HG03060 (cell line): ENCODE data around the gene TCP11.
"Not testable (repeated sequence)": the region's sequence is repeated elsewhere in the genome, so short reads cannot be mapped to it uniquely, and the experiment has no call there.

Experiments used
- ATAC-seq: cut with Tn5 transposase; IDR thresholded peaks from one replicate; pipeline ENCODE4 v1.9.1; 2021; ENCODE audit warnings: low read depth, moderate number of reproducible peaks; ENCODE audit not compliant: unreplicated experiment

Gene TCP11

DNA sequence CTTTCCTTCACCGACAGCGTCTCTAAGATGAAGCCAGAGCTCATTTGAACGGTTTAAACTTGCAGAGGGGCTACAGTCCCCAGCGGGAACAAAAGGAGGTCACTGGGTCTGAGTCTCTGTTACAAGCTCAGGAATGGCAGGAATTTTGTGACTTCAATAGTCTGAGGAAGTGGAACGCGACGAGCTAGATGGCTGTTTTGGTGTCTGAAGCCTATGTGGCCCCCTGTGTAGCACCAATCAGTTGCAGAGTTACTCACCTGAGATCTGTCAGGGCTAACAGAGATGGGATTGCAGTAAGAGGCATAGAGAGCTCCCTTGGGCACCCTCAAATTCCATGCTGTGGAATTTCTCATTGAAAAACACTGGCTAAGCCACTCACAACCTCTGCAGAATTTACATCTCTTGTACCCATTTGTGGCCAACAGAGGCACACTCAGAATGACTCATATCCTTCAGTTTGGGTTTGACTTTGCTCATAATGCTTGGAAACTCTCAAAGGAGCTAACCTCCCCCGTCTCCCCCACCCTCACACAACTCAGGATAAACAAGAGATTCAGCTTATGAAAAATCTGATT is 7.1 kb upstream of the TCP11 start:
- no peak for ATAC-seq

DNA sequence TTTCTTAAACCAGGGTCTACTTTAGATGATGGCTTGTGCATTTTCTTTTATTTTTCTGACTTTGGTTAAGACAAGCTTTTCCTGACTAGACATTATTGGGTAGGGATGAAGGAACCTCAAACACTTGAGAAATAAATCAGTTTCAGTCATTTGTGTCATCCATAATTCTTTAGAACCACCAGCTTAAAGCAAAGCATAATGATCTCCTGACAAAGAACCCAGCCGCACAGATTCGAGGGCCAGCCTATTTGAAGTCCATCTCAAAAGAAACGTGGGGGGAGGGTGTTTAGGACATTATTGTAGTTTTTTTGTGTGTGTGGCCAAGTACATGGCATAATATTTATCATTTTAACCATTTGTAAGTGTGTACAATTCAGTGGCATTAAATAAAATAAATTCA is 6.3 kb upstream of the TCP11 start:
- ATAC-seq: no peak

DNA sequence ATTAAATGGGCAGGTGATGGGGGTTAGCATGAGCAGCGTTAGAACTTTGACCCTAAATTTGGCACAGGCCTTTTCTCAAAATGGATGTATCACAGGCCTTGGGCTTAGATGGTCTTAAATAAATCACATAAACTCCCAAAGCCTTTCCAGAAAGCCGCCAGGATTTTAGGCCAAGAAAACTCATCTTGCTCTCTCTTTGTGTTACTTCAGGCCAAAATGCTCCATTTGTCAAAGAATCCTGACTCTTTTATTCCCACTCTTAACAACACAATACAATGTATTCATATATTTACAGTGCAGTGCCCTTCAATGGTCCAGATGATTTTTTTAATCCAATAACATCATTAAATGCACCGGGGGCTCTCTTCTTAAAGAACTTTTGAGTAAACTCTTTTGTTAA is 5.9 kb upstream of the TCP11 start:
- no peak for ATAC-seq

DNA sequence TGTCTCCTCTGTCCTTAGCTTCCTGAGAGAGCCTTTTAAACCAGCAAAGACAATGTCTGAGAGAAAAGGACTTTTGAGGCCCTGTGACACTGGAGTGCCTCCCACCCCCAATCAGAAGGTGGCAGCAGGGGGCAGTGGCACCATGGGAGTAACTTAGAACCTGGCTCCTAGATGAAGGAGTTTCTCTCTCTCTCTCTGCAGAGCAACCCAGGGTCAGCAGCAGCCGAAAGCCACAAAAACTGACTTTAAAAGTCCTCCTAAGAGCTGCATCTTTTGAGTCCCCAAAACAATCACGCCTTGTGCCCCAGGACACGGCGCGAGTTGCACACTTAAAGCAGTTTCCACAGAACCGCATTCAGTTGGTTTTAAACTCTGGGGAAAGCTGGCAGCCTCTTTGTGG is 5.3 kb upstream of the TCP11 start:
- ATAC-seq: no peak

DNA sequence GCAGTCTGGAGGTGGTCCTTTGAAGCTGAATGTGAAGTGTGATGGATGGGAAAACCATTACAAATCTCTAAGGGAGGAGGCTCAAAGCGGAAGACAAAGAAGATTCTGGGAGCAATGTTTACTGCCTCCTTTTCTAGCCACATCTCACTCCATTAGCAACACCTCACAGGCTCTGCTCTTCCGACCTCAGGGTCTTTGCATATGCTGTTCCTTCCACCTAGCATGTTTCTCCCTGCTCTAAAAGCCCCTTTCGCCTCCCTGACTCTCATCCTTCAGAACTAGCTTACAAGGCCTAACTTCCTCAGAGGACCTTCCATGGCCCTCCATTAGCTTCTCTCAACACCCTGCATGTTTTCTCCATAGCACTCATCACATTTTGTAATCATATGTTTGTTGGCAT is 4.6 kb upstream of the TCP11 start:
- no peak for ATAC-seq

DNA sequence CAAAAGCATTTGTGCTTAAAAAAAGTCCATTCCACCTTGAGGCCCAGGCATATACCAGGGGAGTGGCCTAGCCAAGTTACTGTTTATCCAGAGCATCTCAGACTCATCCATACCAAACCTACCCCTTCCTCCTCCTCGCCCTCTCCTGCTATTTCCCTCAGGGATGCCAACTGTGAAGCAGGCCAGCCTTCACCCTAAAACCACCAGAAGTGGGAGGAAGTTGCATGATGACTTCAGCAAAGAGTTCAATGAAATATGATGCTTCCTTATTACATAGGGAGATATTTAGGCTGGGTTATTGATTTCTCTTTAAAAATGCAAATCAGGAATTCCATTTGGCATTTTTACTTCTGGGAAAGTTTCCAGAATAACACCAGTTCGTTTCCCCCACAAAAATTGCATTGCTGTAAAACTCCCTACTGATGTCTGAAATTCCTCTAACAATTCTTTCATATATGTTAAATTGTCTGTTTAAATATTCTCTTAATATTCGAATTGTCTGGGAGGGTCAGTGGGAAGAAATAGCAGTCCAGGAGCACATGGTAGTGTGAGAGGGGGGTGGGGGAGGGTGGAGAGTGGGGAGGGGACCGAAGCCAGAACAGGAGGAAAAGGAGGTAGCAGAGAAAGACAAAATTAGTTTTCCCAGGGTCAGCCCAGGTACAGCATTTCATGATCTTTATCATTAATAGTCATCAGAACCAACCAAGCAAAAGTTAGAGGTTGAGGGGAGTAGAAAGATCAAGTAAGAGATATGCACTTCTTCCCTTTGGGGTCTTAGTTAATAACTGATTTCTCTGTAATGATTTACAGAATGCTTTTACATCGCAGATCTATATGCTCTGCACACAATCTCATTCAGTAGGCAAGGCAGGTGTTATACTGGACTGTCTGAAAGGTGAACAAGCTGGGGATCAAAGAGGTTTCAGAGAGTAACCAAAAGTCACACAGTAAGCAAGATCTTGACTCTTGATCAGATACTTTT is 1.7 kb upstream of the TCP11 start:
- ATAC-seq: no peak

DNA sequence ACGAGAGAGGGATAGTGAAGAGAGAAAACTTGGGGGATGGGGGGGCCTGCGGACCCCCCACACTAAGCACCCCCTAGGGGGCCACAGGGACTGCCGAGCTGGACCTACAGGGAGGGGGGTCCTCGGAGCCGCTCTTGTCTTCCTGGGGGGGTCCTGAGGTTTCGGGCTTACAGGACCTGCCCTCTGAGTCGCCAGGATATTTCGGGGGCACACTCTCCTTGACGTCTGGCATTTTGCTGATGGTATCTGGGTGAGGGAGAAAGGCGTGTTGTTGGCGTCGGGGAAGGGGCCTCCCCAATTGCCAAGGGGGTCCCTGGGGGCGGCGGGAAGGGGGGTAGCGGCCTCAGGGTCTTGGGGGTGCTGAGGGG is 516 bp downstream of the TCP11 start:
- ATAC-seq: no peak

DNA sequence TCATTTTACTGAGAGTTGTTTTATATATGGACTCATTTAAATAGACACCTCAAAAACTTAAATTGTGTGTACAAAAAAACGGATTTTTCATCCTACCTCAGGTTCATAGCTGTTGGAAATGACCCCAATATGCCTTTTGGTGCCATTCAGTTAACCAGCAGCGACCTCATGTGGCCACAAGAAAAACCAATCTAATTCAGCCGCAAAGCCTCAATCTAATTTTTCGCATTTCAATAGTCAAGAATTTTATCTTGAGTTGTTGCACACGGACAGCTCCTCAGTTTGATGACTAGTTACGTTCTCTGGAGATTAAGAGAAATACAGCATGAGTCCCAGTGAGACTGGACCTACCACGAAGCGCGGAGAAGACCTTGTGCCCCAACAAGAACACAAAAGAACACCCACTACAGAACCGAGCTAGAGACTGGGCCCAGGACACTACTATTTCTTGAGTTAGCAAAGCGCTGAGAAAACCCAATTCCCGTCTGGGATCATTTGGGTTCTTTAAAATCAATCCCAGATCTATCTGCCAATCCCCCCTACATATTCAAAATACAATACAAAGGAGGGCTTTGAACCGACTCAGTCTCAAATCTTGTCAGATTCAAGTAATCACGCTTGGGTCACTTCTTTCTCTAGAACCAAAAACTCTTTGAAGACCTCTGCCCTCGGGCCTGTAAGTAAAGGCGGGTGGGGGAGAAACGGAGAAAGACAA is 1.1 kb downstream of the TCP11 start:
- ATAC-seq: no peak

DNA sequence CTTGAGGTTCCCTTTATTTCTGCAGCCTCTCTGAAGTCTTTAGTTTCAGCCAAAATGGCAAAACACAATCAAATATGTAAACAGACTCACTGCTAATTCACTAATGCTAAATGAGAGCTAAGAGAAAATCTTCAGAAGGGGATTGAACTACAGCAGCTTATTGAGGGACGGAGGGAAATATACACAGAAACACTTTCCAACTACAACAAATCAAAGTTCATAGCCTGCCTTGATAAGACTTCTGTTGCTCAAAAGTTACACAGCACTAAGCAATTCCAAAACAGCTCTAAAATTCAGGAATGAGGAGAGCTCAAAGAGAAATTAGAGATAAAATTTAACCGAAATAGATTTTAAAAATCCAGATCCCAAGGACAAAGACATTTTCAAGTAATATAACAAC is 1.7 kb downstream of the TCP11 start:
- ATAC-seq: no peak

DNA sequence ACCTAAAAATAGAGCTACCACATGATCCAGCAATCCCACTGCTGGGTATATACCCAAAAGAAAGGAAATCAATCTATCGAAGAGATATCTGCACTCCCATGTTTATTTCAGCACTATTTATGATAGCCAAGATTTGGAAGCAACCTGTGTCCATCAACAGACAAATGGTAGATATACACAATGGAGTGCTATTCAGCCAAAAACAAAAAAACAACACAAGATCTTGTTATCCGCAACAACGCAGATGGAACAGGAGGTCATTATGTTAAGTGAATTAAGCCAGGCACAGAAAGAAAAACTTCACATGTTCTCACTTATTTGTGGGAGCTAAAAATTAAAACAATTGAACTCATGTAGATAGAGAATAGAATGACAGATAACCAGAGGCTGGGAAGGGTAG is 2.9 kb downstream of the TCP11 start:
- not testable (repeated sequence) for ATAC-seq

DNA sequence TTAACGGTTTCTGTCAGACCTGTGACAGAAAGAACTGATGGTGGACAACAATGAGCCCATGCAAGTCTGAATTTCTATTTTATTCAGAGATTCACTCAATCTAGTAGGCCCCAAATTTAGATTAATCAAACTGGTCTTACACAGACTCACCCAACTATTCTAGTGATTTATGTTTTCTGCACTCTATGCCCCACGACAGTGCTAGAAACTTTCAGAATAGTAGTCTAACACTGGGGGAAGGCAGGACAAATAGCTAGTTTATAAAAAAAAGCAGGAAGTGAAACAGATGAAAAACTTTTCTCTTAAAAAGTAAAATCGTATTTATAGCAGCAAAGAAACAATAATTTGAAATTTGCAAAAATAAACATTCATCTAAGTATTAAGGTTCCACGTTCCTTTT is 5.0 kb downstream of the TCP11 start:
- no peak for ATAC-seq

DNA sequence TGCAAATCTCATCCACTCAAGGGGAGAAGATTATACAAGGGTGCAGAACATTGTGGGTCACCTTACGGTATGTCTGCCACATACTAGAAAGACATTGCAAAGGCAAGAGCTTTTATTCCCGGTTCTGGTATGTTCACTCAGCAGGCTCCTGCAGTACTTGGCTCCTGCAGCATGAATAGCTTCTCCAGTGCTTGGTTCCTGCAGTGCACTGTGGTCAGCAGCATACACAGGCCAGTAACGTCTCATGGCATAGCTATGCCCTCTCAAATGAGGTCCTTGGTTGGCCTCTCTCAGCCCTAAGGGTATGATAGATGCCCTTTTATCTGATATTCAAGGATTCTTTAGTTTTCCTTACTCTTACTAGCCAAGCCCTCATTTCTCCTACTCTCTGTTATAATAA is 12.6 kb downstream of the TCP11 start:
- ATAC-seq: no peak

DNA sequence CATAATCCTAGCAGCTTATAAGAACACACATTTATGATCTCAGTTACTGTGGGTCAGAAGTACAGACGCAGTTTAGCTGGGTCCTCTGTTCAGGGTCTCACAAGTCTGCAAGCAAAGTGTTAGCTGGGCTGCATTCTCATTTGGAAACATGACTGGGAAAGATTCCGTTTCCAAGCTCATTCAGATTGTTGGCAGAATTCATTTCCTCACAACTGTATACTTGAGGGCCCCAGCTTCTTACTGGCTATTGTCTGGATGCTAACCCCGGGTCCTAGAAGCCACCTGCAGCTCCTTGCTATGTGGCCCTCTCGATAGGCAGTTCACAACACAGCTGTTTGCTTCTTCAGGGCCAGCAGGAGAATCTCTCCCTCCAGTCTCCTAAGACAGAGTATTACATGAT is 13.1 kb downstream of the TCP11 start:
- no peak for ATAC-seq

DNA sequence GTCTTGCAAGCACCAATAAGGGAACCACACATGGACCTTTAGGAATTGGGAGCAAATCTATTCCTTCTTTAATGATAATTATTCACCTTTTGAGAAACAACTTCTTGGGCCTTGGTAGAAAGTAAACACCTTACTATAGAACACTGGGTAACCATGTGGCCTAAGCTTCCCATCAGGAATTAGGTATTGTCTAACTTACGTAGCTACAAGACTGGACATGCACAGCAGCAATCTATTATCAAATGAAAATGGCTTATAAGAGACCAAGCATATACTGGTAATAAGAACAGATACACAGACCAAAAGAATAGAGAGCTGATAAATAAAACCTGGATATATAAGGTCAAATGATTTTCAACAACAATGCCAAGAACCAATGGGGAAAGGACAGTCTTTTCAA is 16.8 kb downstream of the TCP11 start:
- ATAC-seq: no peak

DNA sequence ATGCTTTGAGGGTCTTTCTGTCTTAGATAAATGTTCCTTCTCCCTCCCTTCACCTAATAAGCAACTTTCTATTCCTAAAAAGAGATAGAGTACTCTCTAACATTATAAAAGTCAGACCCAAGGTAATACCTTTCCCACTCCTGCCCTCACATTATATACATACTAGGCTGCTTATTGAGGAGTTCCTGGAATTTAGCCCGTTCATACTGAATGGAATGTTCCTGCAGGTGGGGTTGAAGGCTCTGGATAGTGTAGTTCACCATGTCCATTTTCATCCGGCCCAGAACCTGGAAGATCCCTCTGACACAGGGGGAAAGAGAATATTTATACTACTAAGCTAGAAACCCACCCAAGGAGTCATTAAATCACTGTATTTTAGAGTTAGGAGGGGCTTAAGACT is 20.4 kb downstream of the TCP11 start:
- no peak for ATAC-seq

DNA sequence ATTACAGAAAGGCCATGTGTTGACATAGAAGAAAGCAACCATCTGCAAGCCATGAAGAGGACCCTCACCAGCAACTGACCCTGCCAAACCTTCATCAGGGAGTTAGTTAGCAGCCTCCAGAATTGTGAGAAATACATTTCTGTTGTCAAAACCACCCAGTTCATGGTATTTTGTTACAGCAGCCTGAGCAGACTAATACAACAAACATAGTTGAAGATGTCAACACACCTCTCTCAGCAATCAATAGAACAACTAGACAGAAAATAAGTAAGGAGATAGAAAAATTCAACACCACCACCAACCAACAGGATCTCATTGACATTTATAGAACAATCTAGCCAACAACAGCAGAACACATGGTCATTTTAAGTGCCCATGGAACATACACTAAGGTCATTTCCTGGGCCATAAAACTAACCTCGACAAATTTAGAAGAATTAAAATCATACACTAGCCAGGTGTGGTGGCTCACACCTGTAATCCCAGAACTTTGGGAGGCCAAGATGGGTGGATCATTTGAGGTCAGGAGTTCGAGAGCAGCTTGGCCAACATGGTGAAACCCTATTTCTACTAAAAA is 32.7 kb downstream of the TCP11 start:
- ATAC-seq: no peak

DNA sequence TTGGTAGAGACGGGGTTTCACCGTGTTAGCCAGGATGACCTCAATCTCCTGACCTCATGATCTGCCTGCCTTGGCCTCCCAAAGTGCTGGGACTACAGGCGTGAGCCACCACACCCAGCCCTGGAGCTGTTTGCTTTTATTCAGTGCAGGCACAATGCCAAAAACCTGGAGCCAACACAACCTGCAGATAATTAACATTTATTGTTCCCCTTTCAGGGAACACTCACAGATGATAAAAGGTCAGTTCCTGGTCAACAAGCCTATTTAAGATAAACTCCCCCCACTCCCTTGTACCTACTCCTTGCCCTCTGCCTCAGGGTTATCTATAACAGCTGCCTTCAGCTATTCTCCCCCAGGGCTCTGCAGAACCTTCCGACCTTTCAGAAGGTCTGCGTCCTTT is 33.4 kb downstream of the TCP11 start:
- not testable (repeated sequence) for ATAC-seq

DNA sequence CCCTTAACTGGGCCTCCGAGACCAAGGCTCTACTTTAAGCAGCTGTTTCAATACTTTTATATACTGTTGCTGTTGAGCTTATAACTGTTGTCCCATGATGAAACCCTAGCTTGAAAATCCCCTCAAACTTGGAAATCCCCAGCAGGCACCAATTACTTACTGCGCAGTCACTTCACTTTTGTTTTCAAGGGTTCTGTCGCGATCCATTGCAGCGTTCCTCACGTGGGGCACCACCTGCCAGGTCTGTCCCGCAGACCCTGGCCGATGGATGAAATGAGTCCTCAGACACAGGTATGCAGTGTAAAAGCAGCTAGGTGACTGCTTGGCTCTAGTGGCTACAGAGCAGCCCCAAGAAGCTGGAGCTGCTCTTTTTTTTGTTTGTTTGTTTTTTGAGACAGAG is 33.9 kb downstream of the TCP11 start:
- not testable (repeated sequence) for ATAC-seq

DNA sequence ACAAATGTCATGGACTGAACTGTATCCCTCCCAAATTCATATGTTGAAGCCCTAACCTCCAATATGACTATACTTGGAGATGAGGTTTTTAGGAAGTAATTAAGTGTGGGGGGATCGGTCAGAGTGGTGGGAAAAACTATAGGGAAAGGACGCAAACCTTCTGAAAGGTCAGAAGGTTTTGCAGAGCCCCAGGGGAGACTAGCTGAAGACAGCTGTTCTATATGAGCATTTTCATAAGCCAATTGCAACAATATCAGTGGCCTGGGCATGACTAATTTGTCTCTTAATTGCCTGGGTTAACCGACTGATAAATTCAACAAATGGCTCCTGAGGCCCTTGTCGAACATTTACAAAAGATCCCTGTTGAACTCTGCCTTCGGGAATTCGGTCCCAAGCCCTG is 35.1 kb downstream of the TCP11 start:
- not testable (repeated sequence) for ATAC-seq

DNA sequence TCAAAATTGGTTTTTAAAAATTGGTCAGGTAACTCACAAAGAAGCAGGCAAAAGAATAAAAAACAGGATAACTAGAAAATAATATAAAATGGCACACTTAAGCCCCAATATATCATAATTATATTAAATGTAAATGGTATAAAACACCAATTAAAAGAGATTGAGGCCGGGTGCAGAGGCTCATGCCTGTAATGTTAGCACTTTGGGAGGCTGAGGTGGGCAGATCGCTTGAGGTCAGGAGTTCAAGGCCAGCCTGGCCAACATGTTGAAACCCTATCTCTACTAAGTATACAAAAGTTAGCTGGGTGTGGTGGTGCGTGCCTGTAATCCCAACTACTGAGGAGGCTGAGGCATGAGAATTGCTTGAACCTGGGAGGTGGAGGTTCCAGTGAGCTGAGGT is 36.1 kb downstream of the TCP11 start:
- no peak for ATAC-seq

DNA sequence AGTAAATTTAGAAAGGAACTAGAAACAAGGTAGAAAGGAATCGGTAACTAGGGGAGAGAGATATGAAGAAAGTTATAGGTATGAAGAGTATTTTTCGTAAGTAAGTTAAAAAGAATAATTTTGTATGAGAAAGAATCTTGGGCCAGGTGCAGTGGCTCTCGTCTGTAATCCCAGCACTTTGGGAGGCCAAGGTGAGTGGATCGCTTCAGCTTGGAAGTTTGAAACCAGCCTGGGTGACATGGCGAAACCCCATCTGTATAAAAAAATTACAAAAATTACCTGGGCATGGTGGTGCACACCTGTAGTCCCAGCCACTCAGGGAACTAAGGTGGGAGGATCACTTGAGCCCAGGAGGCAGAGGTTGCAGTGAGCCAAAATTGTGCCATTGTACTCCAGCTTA is 42.0 kb downstream of the TCP11 start:
- ATAC-seq: no peak
